CD4-positive, alpha-beta T cell treated with Interleukin-10 for 1 hour (primary cell): Measurements from ENCODE around the gene TRAF3IP1.

Experiments used
- DNase-seq: peaks from one replicate; pipeline ENCODE4 v3.0.0-alpha.2; 2020

The TRAF3IP1 gene

GRCh38 chr2:238412067-238412767 lies 91.9 kb downstream of the TRAF3IP1 start:
- DNase-seq, result no peak

- no peak for DNase-seq
Measured at GRCh38 chr2:238413368-238413767, 93.0 kb downstream of the TRAF3IP1 start.

- DNase-seq, result peak; percentile 18
Measured at GRCh38 chr2:238415036-238415764, 94.9 kb downstream of the TRAF3IP1 start.

GRCh38 chr2:238415893-238416292 lies 95.6 kb downstream of the TRAF3IP1 start:
- no peak for DNase-seq

- no peak for DNase-seq
Measured at GRCh38 chr2:238418196-238418998, 98.1 kb downstream of the TRAF3IP1 start.

GRCh38 chr2:238418999-238419546 lies 98.8 kb downstream of the TRAF3IP1 start:
- no peak for DNase-seq

- no peak for DNase-seq
Measured at GRCh38 chr2:238420442-238420841, 100.1 kb downstream of the TRAF3IP1 start.

GRCh38 chr2:238420878-238421694 lies 100.8 kb downstream of the TRAF3IP1 start:
- no peak for DNase-seq

- no peak for DNase-seq
Measured at GRCh38 chr2:238421695-238422035, 101.3 kb downstream of the TRAF3IP1 start.

GRCh38 chr2:238422285-238422684 lies 102.0 kb downstream of the TRAF3IP1 start:
- DNase-seq, result no peak

- no peak for DNase-seq
Measured at GRCh38 chr2:238422940-238423339, 102.6 kb downstream of the TRAF3IP1 start.

- no peak for DNase-seq
Measured at GRCh38 chr2:238423561-238424312, 103.4 kb downstream of the TRAF3IP1 start.

GRCh38 chr2:238424313-238424700 lies 104.0 kb downstream of the TRAF3IP1 start:
- no peak for DNase-seq

- DNase-seq, result no peak
Measured at GRCh38 chr2:238425505-238425978, 105.2 kb downstream of the TRAF3IP1 start.

GRCh38 chr2:238425979-238426567 lies 105.8 kb downstream of the TRAF3IP1 start:
- no peak for DNase-seq

- DNase-seq, result peak; percentile 80
Measured at GRCh38 chr2:238426568-238427434, 106.5 kb downstream of the TRAF3IP1 start, which contains the start of gene ASB1. Gene ASB1, plus strand, starts transcription at chr2:238426927. Its CDS starts 144 bp downstream, at chr2:238427071.

- peak; percentile 3 for DNase-seq
Measured at GRCh38 chr2:238427435-238428162, 107.3 kb downstream of the TRAF3IP1 start.

- no peak for DNase-seq
Measured at GRCh38 chr2:238428866-238429265, 108.5 kb downstream of the TRAF3IP1 start.

GRCh38 chr2:238430781-238431180 lies 110.5 kb downstream of the TRAF3IP1 start:
- DNase-seq, result no peak
